HAP-1 (cell line): Measurements from ENCODE around the gene PROB1.
"Not testable (repeated sequence)": the region's sequence is repeated elsewhere in the genome, so short reads cannot be mapped to it uniquely, and the experiment has no call there.

Experiments used
- DNase-seq, 2 experiments: peaks; one replicate each; pipeline ENCODE4 v3.0.0-alpha.2; 2016 to 2020; ENCODE audit warnings: low spot score in 2 of 2
- H3K27me3 ChIP-seq: fragments of 250-450 bp; sonication (Bioruptor Pico); 2 replicates; pipeline ENCODE4 v1.5.1; 2020; ENCODE audit warnings: low read depth, mild to moderate bottlenecking, moderate library complexity
- H3K36me3 ChIP-seq: fragments of 250-450 bp; sonication (Bioruptor Pico); replicated peaks from 2 replicates; pipeline ENCODE4 v1.5.1; 2020; ENCODE audit warnings: mild to moderate bottlenecking
- H3K4me1 ChIP-seq: fragments of 250-450 bp; sonication (Bioruptor Pico); 2 replicates; pipeline ENCODE4 v1.5.1; 2020; ENCODE audit warnings: mild to moderate bottlenecking
- H3K4me3 ChIP-seq: fragments of 250-450 bp; sonication (Bioruptor Pico); 2 replicates; pipeline ENCODE4 v1.5.1; 2020; ENCODE audit warnings: mild to moderate bottlenecking, moderate library complexity
- H3K9me3 ChIP-seq: fragments of 250-450 bp; sonication (Bioruptor Pico); 2 replicates; pipeline ENCODE4 v1.5.1; 2020; ENCODE audit warnings: mild to moderate bottlenecking, moderate library complexity
- in situ Hi-C: fragments of 300-500 bp; cut with MboI; formaldehyde crosslinking; loops from 3 replicates; pipeline ENCODE4 v1.14.3; 2020; ENCODE audit warnings: low sequenced_read_pairs, inconsistent platforms, mixed read lengths

Gene PROB1

GRCh38 chr5:139368613-139369012 lies 26.3 kb downstream of the PROB1 start:
- H3K36me3 ChIP-seq, result peaks cover 71% of the 10 kb centered on the region
- H3K4me3 ChIP-seq, result no peak overlapping the region
- DNase-seq, result no peak

GRCh38 chr5:139364466-139364865 lies 30.4 kb downstream of the PROB1 start:
- no peak for DNase-seq
- Histone ChIP-seq H3K27me3 (no peaks in the 10 kb centered on the region), H3K36me3 (peaks cover 51% of the 10 kb centered on the region), H3K4me1 (no peaks in the 10 kb centered on the region), H3K9me3 (no peaks in the 10 kb centered on the region), H3K4me3 (no peak overlapping the region)
- in situ Hi-C loops, result no loop called here

More at GRCh38 chr5:139368613-139369012, 26.3 kb downstream of the PROB1 start:
- in situ Hi-C loops, result no loop called here
- Histone ChIP-seq H3K9me3 (no peaks in the 10 kb centered on the region), H3K4me1 (no peaks in the 10 kb centered on the region), H3K27me3 (no peaks in the 10 kb centered on the region)

DNA sequence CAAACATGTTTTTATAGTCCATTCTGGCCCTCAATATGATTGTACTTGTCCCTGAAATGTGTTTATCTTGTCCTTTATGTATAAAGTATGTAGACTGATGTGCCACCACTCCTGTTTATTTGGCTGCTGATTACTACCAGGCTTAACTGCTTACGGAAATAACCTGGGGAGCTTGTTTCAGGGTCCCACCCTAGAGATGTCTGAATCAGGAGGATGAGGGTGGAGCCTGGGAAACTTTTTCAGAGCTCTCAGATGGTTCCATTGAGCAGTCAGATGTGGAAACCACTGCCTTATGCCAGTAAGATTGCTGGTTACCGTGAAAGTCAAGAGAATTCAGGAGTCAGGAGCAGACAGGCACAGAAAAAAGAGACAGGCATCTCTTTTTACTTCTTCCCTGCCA lies 31.0 kb downstream of the PROB1 start:
- Histone ChIP-seq H3K4me3 (no peak overlapping the region), H3K36me3 (peaks cover 45% of the 10 kb centered on the region), H3K27me3 (no peaks in the 10 kb centered on the region), H3K4me1 (no peaks in the 10 kb centered on the region), H3K9me3 (no peaks in the 10 kb centered on the region)
- DNase-seq, result no peak
- in situ Hi-C loops, result no loop called here

DNA sequence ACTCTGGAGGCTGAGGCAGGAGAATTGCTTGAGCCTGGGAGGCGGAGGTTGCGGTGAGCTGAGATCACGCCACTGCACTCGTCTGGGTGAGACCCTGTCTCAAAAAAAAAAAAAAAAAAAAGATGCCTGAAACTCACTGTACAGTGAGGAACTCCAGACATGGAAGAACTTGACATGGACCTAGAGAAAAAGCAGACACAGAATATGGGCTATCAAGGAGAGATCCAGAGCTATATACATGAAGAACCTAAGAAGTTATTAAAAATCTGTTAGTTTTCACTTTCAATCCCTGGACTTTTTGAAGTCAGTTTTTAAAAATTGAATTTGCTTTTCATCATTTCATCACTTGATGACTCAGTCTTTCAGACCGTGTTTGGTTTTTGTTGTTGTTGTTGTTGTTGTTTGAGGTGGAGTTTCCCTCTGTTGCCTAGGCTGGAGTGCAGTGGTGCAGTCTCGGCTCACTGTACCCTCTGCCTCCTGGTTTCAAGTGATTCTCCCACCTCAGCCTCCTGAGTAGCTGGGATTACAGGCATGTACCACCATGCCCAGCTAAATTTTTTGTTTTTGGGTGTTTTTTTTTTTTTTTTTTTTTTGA lies 33.0 kb downstream of the PROB1 start:
- Histone ChIP-seq H3K4me3 (no peak overlapping the region), H3K27me3 (no peaks in the 10 kb centered on the region), H3K36me3 (peaks cover 41% of the 10 kb centered on the region), H3K9me3 (no peaks in the 10 kb centered on the region), H3K4me1 (peaks cover 11% of the 10 kb centered on the region)
- in situ Hi-C loops, result no loop called here
- DNase-seq, result no peak

- Histone ChIP-seq H3K9me3 (no peaks in the 10 kb centered on the region), H3K27me3 (no peaks in the 10 kb centered on the region), H3K4me3 (no peak overlapping the region), H3K36me3 (peaks cover 28% of the 10 kb centered on the region), H3K4me1 (peaks cover 11% of the 10 kb centered on the region)
- no peak for DNase-seq
- in situ Hi-C loops, result no loop called here
Measured at GRCh38 chr5:139360384-139360783, 34.5 kb downstream of the PROB1 start.

DNA sequence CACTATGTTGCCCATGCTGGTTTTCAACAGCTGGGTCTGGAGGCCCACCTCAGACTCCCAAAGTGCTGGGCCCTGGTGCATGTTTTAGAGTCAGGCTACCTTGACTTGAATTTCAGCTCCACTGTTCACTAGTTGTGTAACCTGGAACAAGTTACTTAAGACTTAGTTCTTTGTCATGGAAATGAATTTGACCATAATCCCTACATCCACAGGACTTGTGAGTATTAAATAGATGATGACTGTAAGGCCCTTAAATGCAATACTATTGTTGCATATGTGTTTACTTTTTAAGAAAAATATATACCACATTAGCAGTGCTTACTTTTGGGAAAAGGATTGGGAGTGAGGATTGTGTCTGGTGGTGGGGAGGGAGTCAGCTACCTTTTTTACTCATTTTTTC lies 36.8 kb downstream of the PROB1 start:
- H3K36me3 ChIP-seq, result peaks cover 19% of the 10 kb centered on the region
- in situ Hi-C loops, result no loop called here
- no peaks in the 10 kb centered on the region for H3K27me3 ChIP-seq
- DNase-seq, result peak in 1 of 2 experiments; percentile 83
- H3K4me3 ChIP-seq, result no peak overlapping the region
- peaks cover 11% of the 10 kb centered on the region for H3K4me1 ChIP-seq
- peaks cover 5% of the 10 kb centered on the region; the same call in 1 of the 2 replicates for H3K9me3 ChIP-seq

DNA sequence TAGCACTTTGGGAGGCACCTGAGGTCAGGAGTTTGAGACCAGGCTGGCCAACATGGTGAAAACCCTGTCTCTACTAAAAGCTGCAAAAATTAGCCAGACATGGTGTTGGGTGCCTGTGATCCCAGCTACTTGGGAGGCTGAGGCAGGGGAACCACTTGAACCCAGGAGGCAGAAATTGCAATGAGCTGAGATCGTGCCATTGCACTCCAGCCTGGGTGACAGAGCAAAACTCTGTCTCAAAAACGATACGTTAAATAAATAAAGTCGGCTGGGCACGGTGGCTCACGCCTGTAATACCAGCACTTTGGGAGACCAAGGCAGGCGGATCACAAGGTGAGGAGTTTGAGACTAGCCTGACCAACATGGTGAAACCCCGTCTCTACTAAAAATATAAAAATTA lies 39.0 kb downstream of the PROB1 start:
- H3K9me3 ChIP-seq, H3K4me3 ChIP-seq, H3K27me3 ChIP-seq, DNase-seq, in situ Hi-C loops: not testable (repeated sequence)
- peaks cover 11% of the 10 kb centered on the region for H3K4me1 ChIP-seq
- peaks cover 21% of the 10 kb centered on the region for H3K36me3 ChIP-seq

DNA sequence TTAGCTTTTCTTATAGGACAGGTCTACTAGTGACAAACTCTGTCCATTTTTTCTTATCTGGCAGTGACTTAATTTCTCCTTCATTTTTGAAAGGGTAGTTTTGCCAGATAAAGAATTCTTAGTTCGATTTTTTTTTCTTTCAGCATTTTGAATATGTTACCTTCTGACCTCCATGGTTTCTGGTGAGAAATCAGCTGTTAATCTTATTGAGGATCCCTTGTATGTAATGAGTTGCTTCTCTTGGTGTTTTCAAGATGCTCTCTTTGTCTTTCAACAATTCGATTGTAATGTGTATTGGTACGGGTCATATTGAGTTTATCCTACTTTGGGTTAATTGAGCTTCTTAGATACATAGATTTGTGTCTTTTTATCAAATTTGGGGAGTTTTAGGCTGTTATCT lies 40.7 kb downstream of the PROB1 start:
- Histone ChIP-seq H3K27me3 (no peaks in the 10 kb centered on the region), H3K36me3 (peaks cover 21% of the 10 kb centered on the region), H3K9me3 (peaks cover 5% of the 10 kb centered on the region; the same call in 1 of the 2 replicates), H3K4me1 (peaks cover 11% of the 10 kb centered on the region), H3K4me3 (no peak overlapping the region)
- no peak for DNase-seq
- in situ Hi-C loops, result no loop called here

- H3K9me3 ChIP-seq, in situ Hi-C loops, DNase-seq, H3K27me3 ChIP-seq, H3K4me1 ChIP-seq, H3K4me3 ChIP-seq: not testable (repeated sequence)
- peaks cover 12% of the 10 kb centered on the region for H3K36me3 ChIP-seq
Measured at GRCh38 chr5:139347863-139348262, 47.0 kb downstream of the PROB1 start.

DNA sequence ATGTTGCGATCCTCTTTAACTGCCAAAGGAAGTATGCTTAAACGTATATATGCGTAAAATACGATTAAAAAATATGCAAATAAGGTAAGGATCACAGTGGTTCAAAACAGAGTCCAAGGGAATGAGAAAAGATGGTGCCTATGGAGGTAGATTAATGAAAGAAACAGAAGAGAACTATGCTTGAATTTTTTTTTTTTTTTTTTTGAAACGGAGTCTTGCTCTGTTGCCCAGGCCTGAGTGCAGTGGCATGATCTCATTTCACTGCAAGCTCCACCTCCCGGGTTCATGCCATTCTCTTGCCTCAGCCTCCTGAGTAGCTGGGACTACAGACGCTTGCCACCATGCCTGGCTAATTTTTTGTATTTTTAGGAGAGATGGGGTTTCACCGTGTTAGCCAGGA lies 49.5 kb downstream of the PROB1 start:
- H3K4me1 ChIP-seq, result peaks cover 13% of the 10 kb centered on the region
- DNase-seq, H3K9me3 ChIP-seq, in situ Hi-C loops, H3K4me3 ChIP-seq, H3K27me3 ChIP-seq: not testable (repeated sequence)
- peaks cover 12% of the 10 kb centered on the region for H3K36me3 ChIP-seq

- Histone ChIP-seq H3K36me3 (peaks cover 12% of the 10 kb centered on the region), H3K9me3 (no peaks in the 10 kb centered on the region), H3K4me3 (no peak overlapping the region; the same call in 1 of the 2 replicates), H3K27me3 (no peaks in the 10 kb centered on the region), H3K4me1 (peaks cover 13% of the 10 kb centered on the region)
- no peak for DNase-seq
- in situ Hi-C loops, result no loop called here
Measured at GRCh38 chr5:139344177-139344576, 50.7 kb downstream of the PROB1 start.

GRCh38 chr5:139343476-139343875 lies 51.4 kb downstream of the PROB1 start:
- no peaks in the 10 kb centered on the region for H3K27me3 ChIP-seq
- DNase-seq, result peak in 1 of 2 experiments; percentile 24
- peaks cover 12% of the 10 kb centered on the region for H3K36me3 ChIP-seq
- H3K4me3 ChIP-seq, result peak overlapping the region; percentile 87
- in situ Hi-C loops, result no loop called here
- H3K4me1 ChIP-seq, result peaks cover 13% of the 10 kb centered on the region
- H3K9me3 ChIP-seq, result no peaks in the 10 kb centered on the region

DNA sequence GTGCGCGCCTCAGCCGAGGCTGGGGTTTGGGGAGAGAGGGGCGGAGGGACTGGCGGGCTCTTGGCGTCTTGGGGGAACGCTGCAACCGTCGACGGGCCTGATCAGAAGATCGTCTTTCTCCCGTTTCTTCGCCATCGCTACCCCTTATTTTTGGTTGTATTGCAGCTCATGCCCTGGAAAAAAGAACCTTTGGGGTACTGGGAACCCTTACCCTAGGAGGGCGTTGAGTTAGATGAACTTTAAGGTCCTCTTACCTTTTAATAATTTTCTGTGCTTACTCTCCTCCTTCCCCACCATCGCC lies 52.5 kb downstream of the PROB1 start:
- Histone ChIP-seq H3K27me3 (no peaks in the 10 kb centered on the region), H3K9me3 (no peaks in the 10 kb centered on the region), H3K4me1 (peaks cover 13% of the 10 kb centered on the region), H3K36me3 (peaks cover 9% of the 10 kb centered on the region), H3K4me3 (peak overlapping the region; percentile 87)
- in situ Hi-C loops, result no loop called here
- DNase-seq, result no peak

DNA sequence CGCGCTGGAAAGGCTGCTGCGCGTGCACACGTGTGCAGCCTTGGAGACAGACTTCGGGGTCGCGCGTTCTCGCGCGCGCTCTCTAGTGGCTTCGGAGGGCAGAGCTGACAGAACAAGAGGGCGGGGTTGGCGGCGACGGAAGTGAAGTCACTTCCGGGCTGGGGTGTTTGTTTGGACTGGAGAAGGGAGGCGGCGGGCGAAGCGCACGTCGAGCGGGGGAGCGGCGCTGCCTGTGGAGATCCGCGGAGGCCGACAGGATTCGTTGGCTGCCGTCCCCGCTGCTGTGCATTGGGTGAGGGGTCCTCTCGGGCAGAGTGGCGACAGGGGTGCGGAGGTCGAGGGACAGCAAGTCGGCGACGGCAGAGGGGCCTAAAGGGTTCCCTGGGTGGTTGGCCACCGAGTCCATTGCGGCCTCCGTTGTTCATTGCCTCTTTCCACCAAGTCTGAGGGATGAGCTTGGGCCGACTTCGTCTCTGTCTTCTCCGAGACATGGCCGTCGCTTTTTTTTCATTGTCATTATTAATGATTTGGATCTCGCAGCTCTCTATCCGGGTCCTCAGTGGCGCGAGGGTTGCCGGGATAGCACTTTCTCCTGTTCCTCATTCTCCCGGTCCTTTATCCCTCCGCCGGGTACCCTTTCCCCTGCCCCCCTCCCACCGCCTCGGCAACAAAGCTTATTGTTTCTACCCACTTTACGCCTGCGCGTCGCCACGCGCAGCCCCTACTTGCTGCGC lies 53.0 kb downstream of the PROB1 start, which contains the start of gene PAIP2:
Gene PAIP2, plus strand, starts transcription at position 166 of the 734 bp plus-strand sequence. CDS start 21,931 bp downstream, outside the sequence.
- in situ Hi-C loops, result no loop called here
- Histone ChIP-seq H3K36me3 (peaks cover 8% of the 10 kb centered on the region; the same call in 1 of the 2 replicates), H3K4me3 (peak within 1 kb of the TSS; percentile 87), H3K27me3 (no peaks in the 10 kb centered on the region), H3K9me3 (no peaks in the 10 kb centered on the region), H3K4me1 (peaks cover 13% of the 10 kb centered on the region)
- peak; percentile 96 to 99 for DNase-seq
